Kidney (tissue), 14 donors: ENCODE measurements around the gene WFIKKN2. TPM values are rescaled to one million over a fixed set of nuclear protein-coding genes. Genes with fewer than 3 reads are reported as not detected.
"Not testable (repeated sequence)": the region's sequence is repeated elsewhere in the genome, so short reads cannot be mapped to it uniquely, and the experiment has no call there.

Source experiments
- DNase-seq, 5 donors: peaks; one replicate each; pipeline ENCODE4 v3.0.0-alpha.2; 2013 to 2020
- FAIRE-seq: peaks from 2 replicates; lab custom pipeline; 2012; peaks lifted over from hg19 to GRCh38; lab: Jason Lieb, UNC
- H3K27ac ChIP-seq, 2 donors: one replicate each; pipeline ENCODE4 v1.7.0; 2013; ENCODE audit warnings: low read depth in 2 of 2, low read length in 2 of 2, inconsistent platforms in 1 of 2
- H3K27me3 ChIP-seq: one replicate; pipeline ENCODE4 v1.7.1; 2013; ENCODE audit warnings: low read length, inconsistent platforms; ENCODE audit not compliant: control insufficient read depth, insufficient read depth
- H3K36me3 ChIP-seq, 3 donors: one replicate each; pipeline versions ENCODE4 v1.7.0 to v1.7.1; 2013; ENCODE audit warnings: low read length in 3 of 3, control low read depth in 1 of 3, inconsistent platforms in 1 of 3; ENCODE audit not compliant: insufficient read depth in 3 of 3, control insufficient read depth in 2 of 3
- H3K4me1 ChIP-seq, 3 donors: one replicate each; pipeline versions ENCODE4 v1.7.0 to v1.7.1; 2013; ENCODE audit warnings: low read length in 3 of 3, inconsistent platforms in 1 of 3, low read depth in 1 of 3; ENCODE audit not compliant: control insufficient read depth in 2 of 3, insufficient read depth in 2 of 3
- H3K4me3 ChIP-seq, 3 donors: one replicate each; pipeline versions ENCODE4 v1.7.0 to v1.8.1; 2013; ENCODE audit warnings: low read length in 3 of 3, control low read depth in 1 of 3, inconsistent platforms in 1 of 3
- H3K9ac ChIP-seq, 3 donors: one replicate each; pipeline versions ENCODE4 v1.7.0 to v1.7.1; 2013; ENCODE audit warnings: low read length in 3 of 3, control low read depth in 1 of 3, inconsistent platforms in 1 of 3
- H3K9me3 ChIP-seq, 3 donors: one replicate each; pipeline versions ENCODE4 v1.7.0 to v1.7.1; 2013; ENCODE audit warnings: low read length in 3 of 3, control low read depth in 1 of 3, inconsistent platforms in 1 of 3; ENCODE audit not compliant: control insufficient read depth in 2 of 3, insufficient read depth in 1 of 3
- intact Hi-C: fragments of 100-400 bp; cut with DNase I; formaldehyde crosslinking; loops from one replicate; pipeline ENCODE4 v1.11.1; 2022
- polyA plus RNA-seq: library from polyadenylated mRNA; stranded (reverse); fragments of 350-450 nt; fragmentation: Illumina TruSeq; extraction: RNeasy Lipid Tissue Mini Kit (QIAGEN cat#74804); gene quantifications from one replicate; pipeline ENCODE4 v1.2.3, GENCODE V29; 2014; ENCODE audit warnings: low read depth, low replicate concordance; ENCODE audit not compliant: insufficient read depth
- total RNA-seq: library from RNA; stranded (reverse); fragmentation: NEBNext Ultra II Directional; extraction: Animal tissue kit (Norgen Biotek cat#: 25700); gene quantifications from one replicate; pipeline ENCODE4 v1.2.1, GENCODE V29; 2021
- TF ChIP-seq, protein P1 (sequence below): IDR thresholded peaks from 3 replicates; pipeline ENCODE4 v1.5.1; 2012; ENCODE audit warnings: mild to moderate bottlenecking, moderate library complexity, borderline replicate concordance; ENCODE audit not compliant: insufficient read depth; ENCODE audit errors: extremely low read depth
- donor health status: control.
- donor health status: control.
- donor health status: control.
- donor health status: control.
- donor health status: control.
- donor health status: DM: yes; HTN: yes; CAD: no.
- donor health status: Normal renal cell carcinoma (clear cell type).

The WFIKKN2 gene
- total and polyA plus RNA-seq, 2 donors from 2014 or later: 0.09 TPM; not detected in 1

DNA sequence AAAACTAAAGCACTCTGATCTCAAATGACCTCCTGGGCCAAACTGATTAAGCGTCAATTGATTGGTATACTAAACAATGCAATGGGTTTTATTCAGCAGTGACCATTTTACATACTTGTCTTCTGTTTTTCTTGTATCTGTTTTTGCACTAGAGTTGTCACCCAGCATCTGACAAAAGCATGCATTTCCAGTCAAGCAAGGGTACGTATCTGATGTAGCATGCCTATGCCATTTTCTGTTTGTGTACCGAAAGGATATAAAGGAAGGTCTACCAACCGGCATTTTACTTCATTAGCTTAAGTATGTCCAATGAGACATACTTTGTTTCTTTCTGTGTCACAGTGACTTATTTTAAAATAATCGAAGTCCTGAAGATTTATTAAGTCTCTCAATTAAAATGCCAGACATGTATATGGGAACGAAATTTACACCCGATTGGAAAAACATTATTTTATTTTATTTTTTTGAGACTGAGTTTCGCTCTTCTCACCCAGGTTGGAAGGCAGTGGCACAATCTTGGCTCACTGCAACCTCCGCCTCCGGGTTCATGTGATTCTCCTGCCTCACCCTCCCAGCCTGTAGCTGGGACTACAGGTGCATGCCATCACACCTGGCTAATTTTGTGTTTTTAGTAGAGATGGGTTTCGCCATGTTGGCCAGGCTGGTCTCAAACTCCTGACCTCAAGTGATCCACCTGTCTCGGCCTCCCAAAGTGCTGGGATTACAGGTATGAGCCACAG lies 23.3 kb downstream of the WFIKKN2 start:
- FAIRE-seq (no peak), DNase-seq (no peak)
- intact Hi-C loops: no loop called here
- Histone ChIP-seq H3K27me3 (no peaks in the 10 kb centered on the region), H3K9me3 (no peaks in the 10 kb centered on the region), H3K4me3 (no peak overlapping the region), H3K27ac (no peak overlapping the region), H3K4me1 (peaks cover 0 to 7% (median 5%) of the 10 kb centered on the region in 3 donors), H3K9ac (no peak overlapping the region), H3K36me3 (peaks cover 1 to 23% (median 16%) of the 10 kb centered on the region in 3 donors)
- TF ChIP-seq, protein P1, sequence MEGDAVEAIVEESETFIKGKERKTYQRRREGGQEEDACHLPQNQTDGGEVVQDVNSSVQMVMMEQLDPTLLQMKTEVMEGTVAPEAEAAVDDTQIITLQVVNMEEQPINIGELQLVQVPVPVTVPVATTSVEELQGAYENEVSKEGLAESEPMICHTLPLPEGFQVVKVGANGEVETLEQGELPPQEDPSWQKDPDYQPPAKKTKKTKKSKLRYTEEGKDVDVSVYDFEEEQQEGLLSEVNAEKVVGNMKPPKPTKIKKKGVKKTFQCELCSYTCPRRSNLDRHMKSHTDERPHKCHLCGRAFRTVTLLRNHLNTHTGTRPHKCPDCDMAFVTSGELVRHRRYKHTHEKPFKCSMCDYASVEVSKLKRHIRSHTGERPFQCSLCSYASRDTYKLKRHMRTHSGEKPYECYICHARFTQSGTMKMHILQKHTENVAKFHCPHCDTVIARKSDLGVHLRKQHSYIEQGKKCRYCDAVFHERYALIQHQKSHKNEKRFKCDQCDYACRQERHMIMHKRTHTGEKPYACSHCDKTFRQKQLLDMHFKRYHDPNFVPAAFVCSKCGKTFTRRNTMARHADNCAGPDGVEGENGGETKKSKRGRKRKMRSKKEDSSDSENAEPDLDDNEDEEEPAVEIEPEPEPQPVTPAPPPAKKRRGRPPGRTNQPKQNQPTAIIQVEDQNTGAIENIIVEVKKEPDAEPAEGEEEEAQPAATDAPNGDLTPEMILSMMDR: no peak

DNA sequence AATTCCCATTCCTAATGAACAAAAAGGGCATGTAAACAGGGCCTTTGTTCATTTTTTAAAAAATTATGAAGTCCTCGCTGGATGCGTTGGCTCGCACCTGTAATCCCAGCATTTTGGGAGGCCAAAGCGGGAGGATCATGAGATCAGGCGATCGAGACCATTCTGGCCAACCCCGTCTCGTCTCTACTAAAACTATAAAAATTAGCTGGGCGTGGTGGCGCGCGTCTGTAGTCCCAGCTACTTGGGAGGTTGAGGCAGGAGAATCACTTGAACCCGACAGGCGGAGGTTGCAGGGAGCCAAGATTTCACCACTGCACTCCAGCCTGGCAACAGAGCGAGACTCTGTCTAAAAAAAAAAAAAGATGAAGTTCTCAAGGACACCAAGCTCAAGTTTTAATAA lies 24.3 kb downstream of the WFIKKN2 start:
- H3K27me3 ChIP-seq, H3K4me1 ChIP-seq, H3K4me3 ChIP-seq, intact Hi-C loops, H3K9me3 ChIP-seq, H3K9ac ChIP-seq, DNase-seq, H3K27ac ChIP-seq, FAIRE-seq: not testable (repeated sequence)
- H3K36me3 ChIP-seq: peaks cover 2 to 24% (median 16%) of the 10 kb centered on the region in 3 donors

DNA sequence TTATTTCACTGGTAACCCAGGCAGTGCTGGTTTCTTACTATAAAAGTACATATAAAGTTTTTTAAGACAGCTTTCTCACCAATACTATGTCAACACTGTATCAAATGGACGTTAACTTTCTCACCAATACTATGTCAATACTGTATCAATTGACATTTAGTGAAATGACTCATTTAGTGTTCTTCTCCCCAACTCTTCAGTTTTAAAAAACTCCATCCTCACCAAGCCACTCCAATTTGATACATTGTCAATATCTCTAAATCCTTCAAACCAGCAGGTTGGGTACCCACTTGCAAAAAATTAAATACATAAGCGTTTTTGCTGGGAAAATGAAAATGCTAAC lies 25.9 kb downstream of the WFIKKN2 start:
- H3K36me3 ChIP-seq: peaks cover 2 to 24% (median 16%) of the 10 kb centered on the region in 3 donors
- H3K4me3 ChIP-seq: no peak overlapping the region
- intact Hi-C loops: no loop called here
- no peak for DNase-seq
- no peaks in the 10 kb centered on the region for H3K27me3 ChIP-seq
- no peak overlapping the region for H3K9ac ChIP-seq
- H3K4me1 ChIP-seq: peaks cover 0 to 7% (median 5%) of the 10 kb centered on the region in 3 donors
- FAIRE-seq: no peak
- no peaks in the 10 kb centered on the region for H3K9me3 ChIP-seq
- no peak overlapping the region for H3K27ac ChIP-seq
- TF ChIP-seq, protein P1: no peak

DNA sequence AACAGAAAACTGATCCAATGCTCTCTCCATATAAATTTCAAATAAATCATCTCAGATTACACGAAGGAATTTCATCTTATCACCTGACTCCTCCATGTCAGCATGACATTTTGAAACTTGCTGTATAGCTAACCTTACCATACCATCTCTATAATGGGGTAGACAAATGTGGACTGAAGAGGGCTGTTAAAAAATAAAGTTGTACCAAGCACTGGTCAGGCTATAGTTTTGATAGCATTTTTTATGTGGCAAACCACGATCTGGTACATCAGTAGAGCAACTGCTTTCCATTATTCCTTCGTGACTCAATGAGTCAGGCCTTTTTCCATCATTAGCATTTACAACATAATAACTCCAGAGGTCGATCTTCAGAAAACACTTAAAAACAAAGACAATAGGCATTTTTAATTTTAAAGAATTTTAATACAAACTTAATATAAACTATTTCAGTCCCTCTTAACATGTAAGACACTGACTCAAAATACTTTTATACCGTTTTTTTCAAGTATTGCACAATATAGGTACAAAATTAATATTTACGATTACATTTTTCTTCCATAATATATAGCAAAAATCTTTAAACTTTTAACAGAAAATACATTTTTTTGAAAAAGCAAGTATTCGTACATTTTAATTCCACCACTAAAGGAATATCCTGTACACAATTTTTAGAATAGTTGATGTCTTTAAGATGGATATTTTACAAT lies 26.6 kb downstream of the WFIKKN2 start:
- intact Hi-C loops: no loop called here
- peaks cover 0 to 7% (median 5%) of the 10 kb centered on the region in 3 donors for H3K4me1 ChIP-seq
- TF ChIP-seq, protein P1: no peak
- H3K9ac ChIP-seq: peak overlapping the region in 1 of 3 donors; percentile 17
- peak overlapping the region in 2 of 3 donors; percentile 6 to 99 for H3K4me3 ChIP-seq
- no peak for DNase-seq
- no peaks in the 10 kb centered on the region for H3K27me3 ChIP-seq
- no peaks in the 10 kb centered on the region for H3K9me3 ChIP-seq
- FAIRE-seq: peak; percentile 80
- no peak overlapping the region for H3K27ac ChIP-seq
- peaks cover 2 to 24% (median 16%) of the 10 kb centered on the region in 3 donors for H3K36me3 ChIP-seq
